Glutamatergic neuron (in vitro differentiated cells): Measurements from ENCODE around the gene LRP1B. TPM values are rescaled to one million over a fixed set of nuclear protein-coding genes. Genes with fewer than 3 reads are reported as not detected.

ENCODE experiments used
- DNase-seq: peaks from one replicate; pipeline ENCODE4 v3.0.0; 2022
- H3K27ac Mint-ChIP-seq: one replicate; pipeline ENCODE4 v1.8.0; 2020; ENCODE audit warnings: mild to moderate bottlenecking, mixed read lengths, inconsistent platforms; ENCODE audit not compliant: unreplicated experiment
- H3K27me3 Mint-ChIP-seq: one replicate; pipeline ENCODE4 v1.8.0; 2020; ENCODE audit warnings: mild to moderate bottlenecking, moderate library complexity, mixed read lengths, inconsistent platforms; ENCODE audit not compliant: unreplicated experiment
- H3K36me3 Mint-ChIP-seq: one replicate; pipeline ENCODE4 v1.8.0; 2020; ENCODE audit warnings: mild to moderate bottlenecking, mixed read lengths, inconsistent platforms; ENCODE audit not compliant: unreplicated experiment
- H3K4me1 Mint-ChIP-seq: one replicate; pipeline ENCODE4 v1.8.0; 2020; ENCODE audit warnings: mild to moderate bottlenecking, low read depth, mixed read lengths, inconsistent platforms; ENCODE audit not compliant: unreplicated experiment
- H3K4me3 Mint-ChIP-seq: one replicate; pipeline ENCODE4 v1.8.0; 2020; ENCODE audit warnings: mild to moderate bottlenecking, mixed read lengths, inconsistent platforms; ENCODE audit not compliant: unreplicated experiment
- H3K9me3 Mint-ChIP-seq: one replicate; pipeline ENCODE4 v1.8.0; 2020; ENCODE audit warnings: mild to moderate bottlenecking, moderate library complexity, mixed read lengths, inconsistent platforms; ENCODE audit not compliant: unreplicated experiment
- CTCF ChIP-seq: fragments of 200-600 bp; sonication (generic); IDR thresholded peaks from one replicate; pipeline ENCODE4 v1.5.0; 2021; ENCODE audit not compliant: partially characterized antibody, unreplicated experiment
- total RNA-seq: library from RNA; stranded (reverse); fragmentation: NEBNext Ultra II Directional; extraction: Animal tissue kit (Norgen Biotek cat#: 25700); gene quantifications from one replicate; pipeline ENCODE4 v1.2.1, GENCODE V29; 2021; ENCODE audit not compliant: unreplicated experiment

LRP1B gene
- total RNA-seq, 1 donor from 2014 or later: 28.7 TPM

- no peak overlapping the region for H3K4me3 Mint-ChIP-seq
- no peaks in the 10 kb centered on the region for H3K9me3 Mint-ChIP-seq
- TF ChIP-seq CTCF: peak; percentile 62
- no peak for DNase-seq
- no peak overlapping the region for H3K27ac Mint-ChIP-seq
- H3K36me3 Mint-ChIP-seq: no peaks in the 10 kb centered on the region
- H3K4me1 Mint-ChIP-seq: peaks cover 11% of the 10 kb centered on the region
- no peaks in the 10 kb centered on the region for H3K27me3 Mint-ChIP-seq
These were observed 731.5 kb downstream of the LRP1B start for GRCh38 chr2:141399270-141399669.

- Mint-ChIP-seq H3K4me3 (no peak overlapping the region), H3K27me3 (no peaks in the 10 kb centered on the region), H3K27ac (no peak overlapping the region), H3K9me3 (no peaks in the 10 kb centered on the region), H3K4me1 (no peaks in the 10 kb centered on the region), H3K36me3 (no peaks in the 10 kb centered on the region)
- DNase-seq: no peak
- TF ChIP-seq CTCF: no peak
These were observed 737.6 kb downstream of the LRP1B start for GRCh38 chr2:141393214-141393545.

- TF ChIP-seq CTCF: no peak
- H3K4me1 Mint-ChIP-seq: no peaks in the 10 kb centered on the region
- H3K27ac Mint-ChIP-seq: no peak overlapping the region
These were observed 738.2 kb downstream of the LRP1B start for GRCh38 chr2:141392517-141393213.

GRCh38 chr2:141386168-141386567 is 744.6 kb downstream of the LRP1B start:
- Mint-ChIP-seq H3K27ac (no peak overlapping the region), H3K4me1 (no peaks in the 10 kb centered on the region), H3K9me3 (no peaks in the 10 kb centered on the region), H3K4me3 (no peak overlapping the region), H3K36me3 (no peaks in the 10 kb centered on the region), H3K27me3 (no peaks in the 10 kb centered on the region)
- no peak for TF ChIP-seq CTCF
- DNase-seq: no peak

More at GRCh38 chr2:141392517-141393213, 738.2 kb downstream of the LRP1B start:
- no peaks in the 10 kb centered on the region for H3K27me3 Mint-ChIP-seq
- H3K36me3 Mint-ChIP-seq: no peaks in the 10 kb centered on the region
- H3K9me3 Mint-ChIP-seq: no peaks in the 10 kb centered on the region
- no peak for DNase-seq
- H3K4me3 Mint-ChIP-seq: no peak overlapping the region

GRCh38 chr2:141384676-141385075 is 746.1 kb downstream of the LRP1B start:
- no peak for DNase-seq
- Mint-ChIP-seq H3K27me3 (no peaks in the 10 kb centered on the region), H3K4me1 (peaks cover 5% of the 10 kb centered on the region), H3K27ac (no peak overlapping the region), H3K9me3 (no peaks in the 10 kb centered on the region), H3K4me3 (no peak overlapping the region), H3K36me3 (no peaks in the 10 kb centered on the region)
- TF ChIP-seq CTCF: no peak
